RWPE2 (cell line): ENCODE results near the gene PLCD4.
A peak's percentile ranks its signal among the peaks of the same experiment; 100 is the strongest.

ENCODE experiments used
- ATAC-seq: fragments of 200-7000 bp; cut with Tn5 transposase; 3 replicates; pipeline ENCODE4 v1.9.1; 2021; ENCODE audit warnings: low read depth
- DNase-seq: peaks from one replicate; pipeline ENCODE4 v3.0.0-alpha.2; 2020; ENCODE audit warnings: low spot score
- H3K27ac ChIP-seq: fragments of 450-650 bp; 2 replicates; pipeline ENCODE4 v1.5.1; 2017; ENCODE audit warnings: mild to moderate bottlenecking; ENCODE audit not compliant: poor library complexity, severe bottlenecking
- H3K27me3 ChIP-seq: fragments of 250-450 bp; sonication (Bioruptor Pico); 2 replicates; pipeline ENCODE4 v1.5.1; 2021; ENCODE audit warnings: mild to moderate bottlenecking, moderate library complexity; ENCODE audit not compliant: insufficient read depth, poor library complexity, severe bottlenecking
- H3K36me3 ChIP-seq: fragments of 250-450 bp; sonication (Bioruptor Pico); 2 replicates; pipeline ENCODE4 v1.5.1; 2020; ENCODE audit warnings: low read depth, mild to moderate bottlenecking, moderate library complexity
- H3K4me1 ChIP-seq: fragments of 250-450 bp; sonication (Bioruptor Pico); 2 replicates; pipeline ENCODE4 v1.5.1; 2021; ENCODE audit warnings: mild to moderate bottlenecking, moderate library complexity; ENCODE audit not compliant: insufficient read depth, poor library complexity, severe bottlenecking
- H3K4me3 ChIP-seq: fragments of 250-450 bp; sonication (Bioruptor Pico); 2 replicates; pipeline ENCODE4 v1.5.1; 2021; ENCODE audit warnings: mild to moderate bottlenecking, moderate library complexity; ENCODE audit not compliant: severe bottlenecking
- H3K9me3 ChIP-seq: fragments of 250-450 bp; sonication (Bioruptor Pico); 2 replicates; pipeline ENCODE4 v1.5.1; 2021; ENCODE audit warnings: mild to moderate bottlenecking, moderate library complexity; ENCODE audit not compliant: severe bottlenecking
- TF ChIP-seq, protein P1 (sequence below): fragments of 450-650 bp; IDR thresholded peaks from one replicate; pipeline ENCODE4 v1.5.1; 2017; ENCODE audit warnings: mild to moderate bottlenecking, moderate library complexity; ENCODE audit not compliant: poor library complexity, severe bottlenecking

PLCD4 gene

DNA sequence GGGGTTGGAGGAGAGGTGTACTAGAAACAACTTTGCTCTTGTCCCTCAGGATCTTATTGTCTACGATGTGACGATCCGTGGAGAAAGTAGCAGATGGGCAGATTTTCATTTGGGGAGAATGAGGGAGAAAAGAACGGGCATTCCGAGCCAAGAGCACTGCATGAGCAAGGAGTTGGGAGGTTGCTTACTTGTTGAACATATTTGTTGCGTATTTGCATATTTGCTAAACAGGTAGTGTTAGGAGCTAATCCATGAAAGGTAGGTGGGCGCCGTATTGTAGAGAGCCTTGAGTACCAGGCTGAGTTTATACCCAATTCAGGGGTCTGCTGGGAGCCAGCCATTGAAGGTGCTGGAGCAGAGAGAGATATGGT, 52.3 kb downstream of the PLCD4 start:
- ATAC-seq (no peak), DNase-seq (no peak)
- Histone ChIP-seq H3K4me1 (no peaks in the 10 kb centered on the region), H3K27me3 (no peaks in the 10 kb centered on the region), H3K9me3 (no peaks in the 10 kb centered on the region), H3K4me3 (peak overlapping the region; percentile 83), H3K36me3 (peaks cover 54% of the 10 kb centered on the region), H3K27ac (peak overlapping the region; percentile 42)
- TF ChIP-seq, protein P1, sequence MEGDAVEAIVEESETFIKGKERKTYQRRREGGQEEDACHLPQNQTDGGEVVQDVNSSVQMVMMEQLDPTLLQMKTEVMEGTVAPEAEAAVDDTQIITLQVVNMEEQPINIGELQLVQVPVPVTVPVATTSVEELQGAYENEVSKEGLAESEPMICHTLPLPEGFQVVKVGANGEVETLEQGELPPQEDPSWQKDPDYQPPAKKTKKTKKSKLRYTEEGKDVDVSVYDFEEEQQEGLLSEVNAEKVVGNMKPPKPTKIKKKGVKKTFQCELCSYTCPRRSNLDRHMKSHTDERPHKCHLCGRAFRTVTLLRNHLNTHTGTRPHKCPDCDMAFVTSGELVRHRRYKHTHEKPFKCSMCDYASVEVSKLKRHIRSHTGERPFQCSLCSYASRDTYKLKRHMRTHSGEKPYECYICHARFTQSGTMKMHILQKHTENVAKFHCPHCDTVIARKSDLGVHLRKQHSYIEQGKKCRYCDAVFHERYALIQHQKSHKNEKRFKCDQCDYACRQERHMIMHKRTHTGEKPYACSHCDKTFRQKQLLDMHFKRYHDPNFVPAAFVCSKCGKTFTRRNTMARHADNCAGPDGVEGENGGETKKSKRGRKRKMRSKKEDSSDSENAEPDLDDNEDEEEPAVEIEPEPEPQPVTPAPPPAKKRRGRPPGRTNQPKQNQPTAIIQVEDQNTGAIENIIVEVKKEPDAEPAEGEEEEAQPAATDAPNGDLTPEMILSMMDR, result no peak

DNA sequence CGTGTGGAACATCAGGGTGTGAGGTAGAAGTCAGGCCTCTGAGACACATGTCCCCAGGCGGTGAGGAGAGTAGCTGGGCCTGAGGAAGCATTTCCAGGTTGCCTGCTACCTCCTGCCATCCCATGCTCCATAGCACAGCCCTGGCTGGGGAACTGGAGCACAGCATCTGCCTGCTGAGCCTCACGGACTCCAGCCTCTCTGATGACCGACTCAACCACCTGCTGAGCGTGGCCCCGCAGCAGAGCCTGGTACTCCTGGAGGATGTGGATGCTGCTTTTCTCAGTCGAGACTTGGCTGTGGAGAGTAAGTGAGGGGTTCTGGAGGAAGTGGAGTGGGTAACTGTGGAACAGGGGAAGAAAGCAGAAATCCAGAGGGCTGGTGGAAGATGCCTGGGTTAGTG, 54.7 kb downstream of the PLCD4 start:
- no peaks in the 10 kb centered on the region for H3K27me3 ChIP-seq
- H3K27ac ChIP-seq, result no peak overlapping the region
- H3K9me3 ChIP-seq, result no peaks in the 10 kb centered on the region
- DNase-seq (no peak), ATAC-seq (no peak)
- TF ChIP-seq, protein P1, result no peak
- peaks cover 54% of the 10 kb centered on the region for H3K36me3 ChIP-seq
- no peak overlapping the region for H3K4me3 ChIP-seq
- no peaks in the 10 kb centered on the region for H3K4me1 ChIP-seq

GRCh38 chr2:218662827-218663226, 55.1 kb downstream of the PLCD4 start:
- ATAC-seq, result no peak

DNA sequence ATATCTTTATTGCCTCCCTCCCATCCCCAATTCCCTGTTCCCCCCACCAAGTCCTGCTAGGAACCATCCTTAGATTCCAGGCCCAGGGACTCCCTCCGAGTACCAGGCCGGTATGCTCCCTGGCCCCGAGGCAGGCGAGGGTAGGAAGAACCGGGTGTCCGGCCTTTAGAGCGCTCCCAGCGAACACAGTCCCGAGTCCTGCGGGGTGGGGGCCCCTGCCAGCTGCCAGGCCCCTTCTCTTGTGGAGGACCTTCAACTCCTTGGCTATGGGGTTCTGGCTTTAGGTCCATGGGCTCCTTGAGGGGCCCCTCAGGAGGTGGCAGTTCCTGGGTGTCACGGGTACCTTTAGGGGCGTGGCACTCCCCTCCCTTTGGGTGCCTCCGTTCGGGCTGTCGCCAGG, 56.2 kb downstream of the PLCD4 start:
- Histone ChIP-seq H3K36me3 (peaks cover 54% of the 10 kb centered on the region), H3K4me3 (no peak overlapping the region), H3K9me3 (no peaks in the 10 kb centered on the region), H3K4me1 (no peaks in the 10 kb centered on the region), H3K27me3 (no peaks in the 10 kb centered on the region), H3K27ac (no peak overlapping the region)
- TF ChIP-seq, protein P1, result no peak
- DNase-seq (no peak), ATAC-seq (no peak)

More at GRCh38 chr2:218662827-218663226, 55.1 kb downstream of the PLCD4 start:
- no peak overlapping the region for H3K27ac ChIP-seq
- H3K9me3 ChIP-seq, result no peaks in the 10 kb centered on the region
- TF ChIP-seq, protein P1, result no peak
- peaks cover 54% of the 10 kb centered on the region for H3K36me3 ChIP-seq
- H3K4me3 ChIP-seq, result no peak overlapping the region
- DNase-seq, result no peak
- H3K4me1 ChIP-seq, result no peaks in the 10 kb centered on the region
- H3K27me3 ChIP-seq, result no peaks in the 10 kb centered on the region

- DNase-seq, result no peak
- Histone ChIP-seq H3K4me3 (no peak overlapping the region), H3K4me1 (no peaks in the 10 kb centered on the region), H3K36me3 (peaks cover 54% of the 10 kb centered on the region), H3K9me3 (no peaks in the 10 kb centered on the region), H3K27ac (no peak overlapping the region), H3K27me3 (no peaks in the 10 kb centered on the region)
- TF ChIP-seq, protein P1, result no peak
- ATAC-seq, result no peak
These were observed 57.0 kb downstream of the PLCD4 start for GRCh38 chr2:218664653-218665052.
